SK-N-SH (cell line): Measurements from ENCODE around the gene COL20A1. TPM values are rescaled to one million over a fixed set of nuclear protein-coding genes. Genes with fewer than 3 reads are reported as not detected.

Source experiments
- CTCF ChIA-PET: fragments of 300-600, 350-600 bp; formaldehyde crosslinking; extraction: SDS; loops from one replicate; lab custom pipeline; 2021; lab: Yijun Ruan, JAX
- POLR2A ChIA-PET: fragments of 350-600 bp; sonication (Branson Sonifier 250); formaldehyde crosslinking; extraction: SDS; loops from one replicate; lab custom pipeline; 2020; ENCODE audit warnings: antibody characterized with exemption, inconsistent platforms; lab: Yijun Ruan, JAX
- DNase-seq: peaks from one replicate; pipeline ENCODE4 v3.0.0; 2012
- H2AFZ ChIP-seq: fragments of 200-600 bp; sonication (generic); 2 replicates; pipeline ENCODE4 v1.8.1; 2016; ENCODE audit warnings: antibody characterized with exemption, mild to moderate bottlenecking, low read depth
- H3F3A ChIP-seq: fragments of 200-600 bp; sonication (generic); replicated peaks from 2 replicates; pipeline ENCODE3; 2016; ENCODE audit warnings: antibody characterized with exemption, mild to moderate bottlenecking; ENCODE audit not compliant: insufficient read depth
- H3K27ac ChIP-seq, 2 experiments: fragments of 200-500 bp in 1 of 2; fragments of 200-600 bp in 1 of 2; sonication (Bioruptor generic) in 1 of 2; sonication (generic), shearing (Covaris generic) in 1 of 2; 2 replicates each; pipeline versions ENCODE4 v1.5.1 to v1.6.1; 2014 to 2016; ENCODE audit warnings: low read depth in 2 of 2, inconsistent platforms in 1 of 2, low read length in 1 of 2, mild to moderate bottlenecking in 1 of 2, mixed read lengths in 1 of 2
- H3K27me3 ChIP-seq: fragments of 200-600 bp; sonication (generic), shearing (Covaris generic); 2 replicates; pipeline ENCODE4 v1.6.1; 2016; ENCODE audit warnings: mixed run types; ENCODE audit not compliant: insufficient read depth
- H3K36me3 ChIP-seq, 2 experiments: fragments of 200-500 bp in 1 of 2; fragments of 200-600 bp in 1 of 2; sonication (Bioruptor generic) in 1 of 2; sonication (generic) in 1 of 2; replicated peaks in 1 of 2; 2 replicates each; pipeline versions ENCODE3 to v1.5.1; 2014 to 2016; ENCODE audit warnings: low read length in 1 of 2, mild to moderate bottlenecking in 1 of 2; ENCODE audit not compliant: insufficient read depth in 2 of 2, control insufficient read depth in 1 of 2
- H3K4me1 ChIP-seq, 2 experiments: fragments of 200-500 bp in 1 of 2; fragments of 200-600 bp in 1 of 2; sonication (Bioruptor generic) in 1 of 2; sonication (generic), shearing (Covaris generic) in 1 of 2; 2 replicates each; pipeline versions ENCODE4 v1.5.1 to v1.6.1; 2014 to 2016; ENCODE audit warnings: low read depth in 1 of 2, low read length in 1 of 2, mixed run types in 1 of 2; ENCODE audit not compliant: insufficient read depth in 2 of 2, control insufficient read depth in 1 of 2
- H3K4me2 ChIP-seq: fragments of 200-600 bp; sonication (generic), shearing (Covaris generic); 2 replicates; pipeline ENCODE4 v1.6.1; 2017; ENCODE audit warnings: mixed run types
- H3K4me3 ChIP-seq, 2 experiments: fragments of 200-500 bp in 1 of 2; fragments of 200-600 bp in 1 of 2; sonication (Bioruptor generic) in 1 of 2; sonication (generic), shearing (Covaris generic) in 1 of 2; 2 replicates each; pipeline versions ENCODE4 v1.5.1 to v1.8.1; 2014 to 2016; ENCODE audit warnings: low read depth in 2 of 2, inconsistent platforms in 1 of 2, low read length in 1 of 2, mild to moderate bottlenecking in 1 of 2, mixed read lengths in 1 of 2, moderate library complexity in 1 of 2
- H3K79me2 ChIP-seq: fragments of 200-600 bp; sonication (generic); 2 replicates; pipeline ENCODE4 v1.8.1; 2017; ENCODE audit warnings: mild to moderate bottlenecking; ENCODE audit not compliant: insufficient read depth
- H3K9ac ChIP-seq: fragments of 200-600 bp; sonication (generic); 2 replicates; pipeline ENCODE4 v1.6.1; 2017; ENCODE audit warnings: mixed run types
- H3K9me2 ChIP-seq: fragments of 200-600 bp; sonication (generic); 2 replicates; pipeline ENCODE4 v1.6.1; 2017; ENCODE audit warnings: mixed run types
- H3K9me3 ChIP-seq: fragments of 200-600 bp; sonication (generic); 2 replicates; pipeline ENCODE4 v1.6.1; 2017; ENCODE audit warnings: mixed run types, mild to moderate bottlenecking, moderate library complexity
- H4K20me1 ChIP-seq: fragments of 200-600 bp; sonication (generic); 2 replicates; pipeline ENCODE4 v1.6.1; 2017; ENCODE audit warnings: mild to moderate bottlenecking, mixed run types; ENCODE audit not compliant: insufficient read depth
- ELF1 ChIP-seq: IDR thresholded peaks from 2 replicates; pipeline ENCODE4 v1.4.0; 2012
- EP300 ChIP-seq, 2 experiments: IDR thresholded peaks; 2 replicates each; pipeline versions ENCODE4 v1.4.0 to v1.6.1; 2012; ENCODE audit warnings: borderline replicate concordance in 1 of 2, low read depth in 1 of 2, low read length in 1 of 2
- FOSL2 ChIP-seq: IDR thresholded peaks from 2 replicates; pipeline ENCODE4 v1.4.0; 2012; ENCODE audit warnings: low read depth, mild to moderate bottlenecking, moderate library complexity, borderline replicate concordance
- FOXJ3 ChIP-seq: sonication (generic); formaldehyde crosslinking; IDR thresholded peaks from 2 replicates; pipeline ENCODE4 v1.5.1; 2020; ENCODE audit warnings: mild to moderate bottlenecking, missing genetic modification reagents
- FOXM1 ChIP-seq: IDR thresholded peaks from 2 replicates; pipeline ENCODE4 v1.4.0; 2012; ENCODE audit warnings: low read depth, mild to moderate bottlenecking
- GATA2 ChIP-seq: sonication (generic); formaldehyde crosslinking; IDR thresholded peaks from 2 replicates; pipeline ENCODE4 v1.5.0; 2020; ENCODE audit warnings: mild to moderate bottlenecking, missing genetic modification reagents
- IRF3 ChIP-seq: fragments of 150-350 bp; IDR thresholded peaks from 2 replicates; pipeline ENCODE4 v1.6.1; 2016; ENCODE audit warnings: mild to moderate bottlenecking, low read depth, low read length
- NFIC ChIP-seq: IDR thresholded peaks from 2 replicates; pipeline ENCODE4 v1.4.0; 2012; ENCODE audit warnings: borderline replicate concordance
- NRF1 ChIP-seq: IDR thresholded peaks from 2 replicates; pipeline ENCODE4 v1.6.1; 2012; ENCODE audit warnings: low read depth, mild to moderate bottlenecking, low read length
- RCOR1 ChIP-seq: fragments of 150-350 bp; IDR thresholded peaks from 2 replicates; pipeline ENCODE4 v1.6.1; 2017; ENCODE audit warnings: antibody characterized with exemption, low read length
- RXRA ChIP-seq: IDR thresholded peaks from 2 replicates; pipeline ENCODE4 v1.4.0; 2012; ENCODE audit warnings: low read depth, mild to moderate bottlenecking, borderline replicate concordance
- SIN3A ChIP-seq: IDR thresholded peaks from 2 replicates; pipeline ENCODE4 v1.6.1; 2012; ENCODE audit warnings: low read depth, mild to moderate bottlenecking, low read length, moderate library complexity, borderline replicate concordance
- SMC3 ChIP-seq: IDR thresholded peaks from 2 replicates; pipeline ENCODE4 v1.6.1; 2012; ENCODE audit warnings: low read depth, low read length, improper control_type of control experiment
- TCF12 ChIP-seq: IDR thresholded peaks from 2 replicates; pipeline ENCODE4 v1.4.0; 2012
- YY1 ChIP-seq: IDR thresholded peaks from 2 replicates; pipeline ENCODE4 v1.4.0; 2012; ENCODE audit warnings: low read depth, mild to moderate bottlenecking
- WGBS: methylation state at CpG from one replicate; pipeline ENCODE4 v1.1.6; 2017; ENCODE audit warnings: low lambda C conversion rate; 5-methylcytosine and 5-hydroxymethylcytosine counted together
- polyA plus RNA-seq, 3 experiments: library from polyadenylated mRNA; depleted of rRNA; stranded (reverse); fragments of >200 nt; gene quantifications; 2 replicates each; pipeline ENCODE4 v1.2.3, GENCODE V29; 2012
- TF ChIP-seq, protein P1 (sequence below): IDR thresholded peaks from 2 replicates; pipeline ENCODE4 v1.4.0; 2012; ENCODE audit warnings: low read depth, borderline replicate concordance
- TF ChIP-seq, protein P2 (sequence below): IDR thresholded peaks from 2 replicates; pipeline ENCODE4; 2012
- TF ChIP-seq, protein P3 (sequence below): IDR thresholded peaks from 2 replicates; pipeline ENCODE4 v1.4.0; 2012; ENCODE audit warnings: low read depth, borderline replicate concordance

Gene COL20A1
- polyA plus RNA-seq, 1 of the 3 experiments (the other 2 are of a cell fraction): not detected

GRCh38 chr20:63348828-63349515, 56.0 kb downstream of the COL20A1 start:
- Histone ChIP-seq H3K9me2 (no peaks in the 10 kb centered on the region), H3K4me3 (no peak overlapping the region), H3K4me2 (no peak overlapping the region), H3K9ac (no peak overlapping the region), H3K79me2 (no peaks in the 10 kb centered on the region), H3K27me3 (no peaks in the 10 kb centered on the region), H3F3A (no peaks in the 10 kb centered on the region), H3K9me3 (no peaks in the 10 kb centered on the region), H2AFZ (no peak overlapping the region)
- 86% methylated on average over 12 of the region's 29 CpGs for WGBS
- POLR2A ChIA-PET: no interaction called here
- TF ChIP-seq, protein P1, sequence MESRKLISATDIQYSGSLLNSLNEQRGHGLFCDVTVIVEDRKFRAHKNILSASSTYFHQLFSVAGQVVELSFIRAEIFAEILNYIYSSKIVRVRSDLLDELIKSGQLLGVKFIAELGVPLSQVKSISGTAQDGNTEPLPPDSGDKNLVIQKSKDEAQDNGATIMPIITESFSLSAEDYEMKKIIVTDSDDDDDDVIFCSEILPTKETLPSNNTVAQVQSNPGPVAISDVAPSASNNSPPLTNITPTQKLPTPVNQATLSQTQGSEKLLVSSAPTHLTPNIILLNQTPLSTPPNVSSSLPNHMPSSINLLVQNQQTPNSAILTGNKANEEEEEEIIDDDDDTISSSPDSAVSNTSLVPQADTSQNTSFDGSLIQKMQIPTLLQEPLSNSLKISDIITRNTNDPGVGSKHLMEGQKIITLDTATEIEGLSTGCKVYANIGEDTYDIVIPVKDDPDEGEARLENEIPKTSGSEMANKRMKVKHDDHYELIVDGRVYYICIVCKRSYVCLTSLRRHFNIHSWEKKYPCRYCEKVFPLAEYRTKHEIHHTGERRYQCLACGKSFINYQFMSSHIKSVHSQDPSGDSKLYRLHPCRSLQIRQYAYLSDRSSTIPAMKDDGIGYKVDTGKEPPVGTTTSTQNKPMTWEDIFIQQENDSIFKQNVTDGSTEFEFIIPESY: no peak
- TF ChIP-seq, protein P2, sequence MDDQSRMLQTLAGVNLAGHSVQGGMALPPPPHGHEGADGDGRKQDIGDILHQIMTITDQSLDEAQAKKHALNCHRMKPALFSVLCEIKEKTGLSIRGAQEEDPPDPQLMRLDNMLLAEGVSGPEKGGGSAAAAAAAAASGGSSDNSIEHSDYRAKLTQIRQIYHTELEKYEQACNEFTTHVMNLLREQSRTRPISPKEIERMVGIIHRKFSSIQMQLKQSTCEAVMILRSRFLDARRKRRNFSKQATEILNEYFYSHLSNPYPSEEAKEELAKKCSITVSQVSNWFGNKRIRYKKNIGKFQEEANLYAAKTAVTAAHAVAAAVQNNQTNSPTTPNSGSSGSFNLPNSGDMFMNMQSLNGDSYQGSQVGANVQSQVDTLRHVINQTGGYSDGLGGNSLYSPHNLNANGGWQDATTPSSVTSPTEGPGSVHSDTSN: no peak
- no peak for TF ChIP-seq ELF1
- no peak for TF ChIP-seq NFIC
- no peak for TF ChIP-seq FOXM1
- no peak for TF ChIP-seq EP300 (IDR thresholded peaks at IDR 0.05; ENCODE audit: borderline replicate concordance in 1 of 2, low read depth in 1 of 2, low read length in 1 of 2)
- TF ChIP-seq GATA2 (CRISPR knock-in tag): no peak
- no peak for TF ChIP-seq NRF1
- TF ChIP-seq SIN3A: no peak
- TF ChIP-seq FOXJ3: no peak
- no peak for TF ChIP-seq FOSL2
- TF ChIP-seq, all 33 proteins: peak for 0
- CTCF ChIA-PET: interaction anchor here (2.4 kb wide), 1 partner anchor 33 kb away, joined by 12 read pairs; no protein-coding TSS in a partner anchor
- peaks cover 0 to 14% of the 10 kb centered on the region in 2 experiments; a peak in 1 of 4 replicates for H3K4me1 ChIP-seq
- no peaks in the 10 kb centered on the region for H4K20me1 ChIP-seq
- H3K27ac ChIP-seq: no peak overlapping the region
- no peak for DNase-seq
- no peaks in the 10 kb centered on the region for H3K36me3 ChIP-seq

DNA sequence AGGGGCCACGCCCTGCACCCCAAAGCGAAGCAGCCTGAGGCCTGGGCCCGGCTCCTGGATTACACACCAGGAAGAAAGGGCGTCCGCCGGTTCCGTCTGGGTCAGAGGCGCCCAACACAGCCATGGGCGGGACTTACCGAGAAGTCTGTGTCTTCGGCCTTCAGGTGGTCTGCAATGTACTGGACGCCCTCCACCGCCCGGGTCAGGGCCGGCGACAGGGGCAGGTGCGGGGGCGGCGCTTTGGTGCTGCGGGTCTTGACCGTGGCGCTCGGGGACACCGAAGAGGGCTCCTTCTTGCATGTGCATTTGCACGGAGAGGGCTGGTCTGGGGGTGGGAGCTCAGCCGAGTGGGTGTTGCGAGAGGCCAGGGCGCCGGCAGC, 56.5 kb downstream of the COL20A1 start:
- no peaks in the 10 kb centered on the region for H3K79me2 ChIP-seq
- no peaks in the 10 kb centered on the region for H4K20me1 ChIP-seq
- H3K4me1 ChIP-seq: peaks cover 0 to 12% of the 10 kb centered on the region in 2 experiments; a peak in 1 of 4 replicates
- H3K4me3 ChIP-seq: no peak overlapping the region
- CTCF ChIA-PET: interaction anchor here (2.4 kb wide), 1 partner anchor 33 kb away, joined by 12 read pairs; no protein-coding TSS in a partner anchor
- no peak overlapping the region for H3K27ac ChIP-seq
- no peaks in the 10 kb centered on the region for H3K9me3 ChIP-seq
- H3K9me2 ChIP-seq: no peaks in the 10 kb centered on the region
- DNase-seq: no peak
- H3F3A ChIP-seq: no peaks in the 10 kb centered on the region
- no peaks in the 10 kb centered on the region for H3K27me3 ChIP-seq
- no peak overlapping the region for H3K9ac ChIP-seq
- 80% methylated on average over 1 of the region's 29 CpGs for WGBS
- no peak overlapping the region for H2AFZ ChIP-seq
- H3K4me2 ChIP-seq: no peak overlapping the region
- H3K36me3 ChIP-seq: no peaks in the 10 kb centered on the region
- POLR2A ChIA-PET: no interaction called here
- TF ChIP-seq, protein P2: no peak
- TF ChIP-seq RCOR1 (no peak), IRF3 (no peak), SMC3 (no peak), ELF1 (no peak), YY1 (no peak), NRF1 (no peak), RXRA (no peak), TCF12 (no peak)
- TF ChIP-seq, protein P3, sequence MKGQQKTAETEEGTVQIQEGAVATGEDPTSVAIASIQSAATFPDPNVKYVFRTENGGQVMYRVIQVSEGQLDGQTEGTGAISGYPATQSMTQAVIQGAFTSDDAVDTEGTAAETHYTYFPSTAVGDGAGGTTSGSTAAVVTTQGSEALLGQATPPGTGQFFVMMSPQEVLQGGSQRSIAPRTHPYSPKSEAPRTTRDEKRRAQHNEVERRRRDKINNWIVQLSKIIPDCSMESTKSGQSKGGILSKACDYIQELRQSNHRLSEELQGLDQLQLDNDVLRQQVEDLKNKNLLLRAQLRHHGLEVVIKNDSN: no peak
